HepG2 (cell line): ENCODE results near the gene PPAN.

Experiments used
- MAX ChIP-seq: IDR thresholded peaks from 2 replicates; pipeline ENCODE4 v1.6.1; 2012; ENCODE audit warnings: inconsistent platforms
- TF ChIP-seq, protein P1 (sequence below): sonication (generic); formaldehyde crosslinking; IDR thresholded peaks from 2 replicates; pipeline ENCODE4 v1.5.0; 2020; ENCODE audit warnings: mild to moderate bottlenecking, missing genetic modification reagents, moderate library complexity

DNA sequence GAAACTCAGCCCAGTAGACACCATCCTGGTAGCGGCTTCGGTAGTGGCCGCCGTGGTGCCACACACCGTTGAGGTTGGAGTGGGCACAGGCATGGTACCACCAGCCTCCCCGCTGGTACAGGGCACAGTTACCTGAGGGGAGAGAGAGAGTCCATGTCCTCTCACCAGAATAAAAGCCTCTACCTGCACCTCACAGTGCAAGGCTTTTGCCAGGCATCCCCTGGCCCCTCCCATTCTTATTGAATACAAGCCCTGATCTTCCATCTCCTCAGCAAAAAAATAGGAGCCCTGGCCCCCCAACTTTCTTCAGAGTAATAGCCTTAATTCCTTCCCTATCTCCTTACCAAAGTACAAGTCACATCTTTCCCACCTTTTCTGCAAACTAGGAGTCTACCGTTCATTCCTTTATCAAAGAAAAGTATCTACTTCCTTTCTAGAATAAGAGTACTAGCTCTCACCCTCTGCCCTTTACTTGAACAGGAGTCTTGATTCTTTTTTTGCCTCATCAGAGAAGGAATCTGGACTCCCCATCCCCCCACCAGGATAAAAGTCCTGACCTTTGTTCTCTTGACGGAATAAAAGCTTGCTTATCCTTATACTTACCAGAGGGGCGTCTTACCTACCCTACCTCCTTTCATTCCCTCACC is 13.4 kb upstream of the PPAN start:
- TF ChIP-seq, protein P1, sequence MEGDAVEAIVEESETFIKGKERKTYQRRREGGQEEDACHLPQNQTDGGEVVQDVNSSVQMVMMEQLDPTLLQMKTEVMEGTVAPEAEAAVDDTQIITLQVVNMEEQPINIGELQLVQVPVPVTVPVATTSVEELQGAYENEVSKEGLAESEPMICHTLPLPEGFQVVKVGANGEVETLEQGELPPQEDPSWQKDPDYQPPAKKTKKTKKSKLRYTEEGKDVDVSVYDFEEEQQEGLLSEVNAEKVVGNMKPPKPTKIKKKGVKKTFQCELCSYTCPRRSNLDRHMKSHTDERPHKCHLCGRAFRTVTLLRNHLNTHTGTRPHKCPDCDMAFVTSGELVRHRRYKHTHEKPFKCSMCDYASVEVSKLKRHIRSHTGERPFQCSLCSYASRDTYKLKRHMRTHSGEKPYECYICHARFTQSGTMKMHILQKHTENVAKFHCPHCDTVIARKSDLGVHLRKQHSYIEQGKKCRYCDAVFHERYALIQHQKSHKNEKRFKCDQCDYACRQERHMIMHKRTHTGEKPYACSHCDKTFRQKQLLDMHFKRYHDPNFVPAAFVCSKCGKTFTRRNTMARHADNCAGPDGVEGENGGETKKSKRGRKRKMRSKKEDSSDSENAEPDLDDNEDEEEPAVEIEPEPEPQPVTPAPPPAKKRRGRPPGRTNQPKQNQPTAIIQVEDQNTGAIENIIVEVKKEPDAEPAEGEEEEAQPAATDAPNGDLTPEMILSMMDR = no peak
- TF ChIP-seq MAX = no peak
